Nephron (organoid): ENCODE data around the gene ZSCAN29.

Source experiments
- H3K27ac Mint-ChIP-seq, 3 experiments: 2 replicates each; pipeline ENCODE4 v1.8.0; 2020; ENCODE audit warnings: mixed read lengths in 3 of 3, mild to moderate bottlenecking in 2 of 3, moderate library complexity in 1 of 3
- H3K27me3 Mint-ChIP-seq: 2 replicates; pipeline ENCODE4 v1.8.0; 2021; ENCODE audit warnings: low read depth, mild to moderate bottlenecking, moderate library complexity, mixed read lengths
- H3K36me3 Mint-ChIP-seq: 2 replicates; pipeline ENCODE4 v1.8.0; 2020; ENCODE audit warnings: low read depth, mixed read lengths
- H3K4me1 Mint-ChIP-seq: 2 replicates; pipeline ENCODE4 v1.8.0; 2020; ENCODE audit warnings: mixed read lengths
- H3K4me3 Mint-ChIP-seq, 3 experiments: 2 replicates each; pipeline ENCODE4 v1.8.0; 2020; ENCODE audit warnings: mild to moderate bottlenecking in 3 of 3, mixed read lengths in 3 of 3, moderate library complexity in 2 of 3
- H3K9me3 Mint-ChIP-seq: 2 replicates; pipeline ENCODE4 v1.8.0; 2020; ENCODE audit warnings: mixed read lengths
- TF ChIP-seq, protein P1 (sequence below), 3 experiments: fragments of 200-600 bp; sonication (generic); IDR thresholded peaks; one replicate each; pipeline ENCODE4 v1.5.0; 2021; ENCODE audit warnings: antibody characterized with exemption in 3 of 3; ENCODE audit not compliant: unreplicated experiment in 3 of 3

Gene ZSCAN29

GRCh38 chr15:43370975-43371974, at the start of gene ZSCAN29, which contains the start of gene TUBGCP4:
Gene ZSCAN29, minus strand, starts transcription at chr15:43371043. Its CDS starts 1,130 bp downstream, at chr15:43369913.
Gene TUBGCP4, plus strand, starts transcription at chr15:43371101. Its CDS starts 254 bp downstream, at chr15:43371355.
- Mint-ChIP-seq H3K4me1 (peaks cover 28% of the 10 kb centered on the region), H3K4me3 (peak within 1 kb of the TSS; percentile 93 to 98 (median 95)), H3K36me3 (peaks cover 44% of the 10 kb centered on the region), H3K27me3 (no peaks in the 10 kb centered on the region), H3K27ac (peak within 1 kb of the TSS; percentile 82 to 94 (median 86)), H3K9me3 (peaks cover 19% of the 10 kb centered on the region)
- TF ChIP-seq, protein P1, sequence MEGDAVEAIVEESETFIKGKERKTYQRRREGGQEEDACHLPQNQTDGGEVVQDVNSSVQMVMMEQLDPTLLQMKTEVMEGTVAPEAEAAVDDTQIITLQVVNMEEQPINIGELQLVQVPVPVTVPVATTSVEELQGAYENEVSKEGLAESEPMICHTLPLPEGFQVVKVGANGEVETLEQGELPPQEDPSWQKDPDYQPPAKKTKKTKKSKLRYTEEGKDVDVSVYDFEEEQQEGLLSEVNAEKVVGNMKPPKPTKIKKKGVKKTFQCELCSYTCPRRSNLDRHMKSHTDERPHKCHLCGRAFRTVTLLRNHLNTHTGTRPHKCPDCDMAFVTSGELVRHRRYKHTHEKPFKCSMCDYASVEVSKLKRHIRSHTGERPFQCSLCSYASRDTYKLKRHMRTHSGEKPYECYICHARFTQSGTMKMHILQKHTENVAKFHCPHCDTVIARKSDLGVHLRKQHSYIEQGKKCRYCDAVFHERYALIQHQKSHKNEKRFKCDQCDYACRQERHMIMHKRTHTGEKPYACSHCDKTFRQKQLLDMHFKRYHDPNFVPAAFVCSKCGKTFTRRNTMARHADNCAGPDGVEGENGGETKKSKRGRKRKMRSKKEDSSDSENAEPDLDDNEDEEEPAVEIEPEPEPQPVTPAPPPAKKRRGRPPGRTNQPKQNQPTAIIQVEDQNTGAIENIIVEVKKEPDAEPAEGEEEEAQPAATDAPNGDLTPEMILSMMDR (IDR thresholded peaks at IDR 0.05; ENCODE audit: unreplicated experiment in 3 of 3) = peak; percentile 29 to 34 (median 31)

GRCh38 chr15:43420435-43420834, 49.6 kb upstream of the ZSCAN29 start:
- TF ChIP-seq, protein P1 (IDR thresholded peaks at IDR 0.05; ENCODE audit: unreplicated experiment in 3 of 3) = no peak
- Mint-ChIP-seq H3K27me3 (no peaks in the 10 kb centered on the region), H3K9me3 (no peaks in the 10 kb centered on the region)

DNA sequence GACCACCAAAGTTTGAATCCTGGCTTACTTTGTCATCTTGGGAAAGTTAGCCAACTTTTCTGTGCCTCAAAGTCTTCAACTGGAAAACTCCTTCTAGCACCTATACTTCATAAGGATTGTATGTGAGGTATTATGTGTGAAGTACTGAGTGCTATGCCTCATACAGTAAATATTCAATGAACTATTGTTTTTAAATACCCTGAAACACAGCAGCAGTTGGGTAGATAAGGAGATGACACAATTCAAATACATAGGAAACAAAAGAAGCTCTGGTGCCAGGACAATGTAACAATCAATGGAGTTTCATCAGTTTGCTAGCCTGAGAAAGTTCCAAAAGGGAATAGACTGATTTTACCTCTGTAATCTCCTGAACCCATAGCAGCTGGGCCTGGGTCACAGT, 43.4 kb upstream of the ZSCAN29 start:
- Mint-ChIP-seq H3K9me3 (no peaks in the 10 kb centered on the region), H3K36me3 (peaks cover 85% of the 10 kb centered on the region), H3K27ac (no peak overlapping the region), H3K4me3 (no peak overlapping the region), H3K27me3 (no peaks in the 10 kb centered on the region), H3K4me1 (no peaks in the 10 kb centered on the region)
- TF ChIP-seq, protein P1 (IDR thresholded peaks at IDR 0.05; ENCODE audit: unreplicated experiment in 3 of 3) = no peak

More at GRCh38 chr15:43420435-43420834, 49.6 kb upstream of the ZSCAN29 start:
- H3K36me3 Mint-ChIP-seq = peaks cover 85% of the 10 kb centered on the region
- no peak overlapping the region for H3K4me3 Mint-ChIP-seq
- no peaks in the 10 kb centered on the region for H3K4me1 Mint-ChIP-seq
- no peak overlapping the region for H3K27ac Mint-ChIP-seq

DNA sequence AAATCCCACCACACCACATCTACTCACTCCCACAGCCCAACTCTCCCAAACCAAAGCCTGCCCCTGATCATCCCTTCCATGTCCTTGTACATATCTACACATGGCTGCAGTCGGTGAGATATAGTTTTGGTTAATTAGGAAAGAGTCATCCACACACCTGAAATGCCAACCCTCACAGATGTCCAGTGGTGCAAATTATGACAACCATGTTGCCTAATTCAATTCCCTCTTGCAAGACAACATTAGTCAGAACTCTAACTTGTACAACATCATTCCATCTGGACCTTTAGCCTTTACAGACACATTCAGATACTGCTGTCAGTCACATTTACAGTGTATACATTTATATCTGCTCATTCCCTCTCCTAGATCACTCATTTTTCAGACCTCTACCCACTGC, 41.3 kb upstream of the ZSCAN29 start:
- Mint-ChIP-seq H3K4me3 (no peak overlapping the region), H3K36me3 (peaks cover 92% of the 10 kb centered on the region), H3K27ac (no peak overlapping the region), H3K4me1 (no peaks in the 10 kb centered on the region), H3K27me3 (no peaks in the 10 kb centered on the region), H3K9me3 (no peaks in the 10 kb centered on the region)
- TF ChIP-seq, protein P1 (IDR thresholded peaks at IDR 0.05; ENCODE audit: unreplicated experiment in 3 of 3) = no peak

DNA sequence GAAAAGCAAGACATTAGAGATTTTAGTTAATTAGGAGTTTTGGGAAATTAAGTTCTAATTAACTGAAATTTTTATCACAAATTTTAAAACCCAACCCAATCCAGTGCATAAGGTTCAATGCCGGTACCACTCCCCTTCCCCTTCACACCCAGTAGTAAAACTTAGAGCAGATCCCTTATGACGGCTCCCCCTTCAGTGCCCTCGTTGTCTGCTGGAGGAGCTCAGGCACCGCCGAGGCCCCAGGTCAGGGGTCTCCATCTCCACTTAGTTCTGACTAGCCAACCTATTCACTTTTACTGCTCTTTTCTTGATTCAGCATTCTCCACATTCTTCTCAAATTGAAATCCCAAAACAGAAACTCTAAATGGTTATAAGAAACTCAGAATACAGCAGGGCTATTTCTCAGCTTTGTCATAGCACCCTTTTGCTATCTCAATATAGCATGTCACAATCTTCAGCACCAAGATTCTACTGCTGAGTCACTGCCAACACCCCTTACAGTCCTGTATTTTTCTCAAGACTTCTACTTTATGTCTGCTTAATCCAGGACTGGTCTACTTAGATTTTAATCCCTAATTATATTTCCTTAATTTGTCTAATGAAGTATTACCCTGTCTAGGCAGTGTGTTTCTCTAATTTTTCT, 39.9 kb upstream of the ZSCAN29 start:
- Mint-ChIP-seq H3K9me3 (no peaks in the 10 kb centered on the region), H3K36me3 (peaks cover 92% of the 10 kb centered on the region), H3K27ac (no peak overlapping the region), H3K4me3 (no peak overlapping the region), H3K4me1 (no peaks in the 10 kb centered on the region), H3K27me3 (no peaks in the 10 kb centered on the region)
- TF ChIP-seq, protein P1 (IDR thresholded peaks at IDR 0.05; ENCODE audit: unreplicated experiment in 3 of 3) = no peak
